NAMALWA (cell line): Measurements from ENCODE around the gene ATG2B.
A peak's percentile ranks its signal among the peaks of the same experiment; 100 is the strongest.
"Not testable (repeated sequence)": the region's sequence is repeated elsewhere in the genome, so short reads cannot be mapped to it uniquely, and the experiment has no call there.

Experiments
- DNase-seq: peaks from one replicate; pipeline ENCODE4 v3.0.0-alpha.2; 2015; ENCODE audit warnings: low spot score

The ATG2B gene

DNA sequence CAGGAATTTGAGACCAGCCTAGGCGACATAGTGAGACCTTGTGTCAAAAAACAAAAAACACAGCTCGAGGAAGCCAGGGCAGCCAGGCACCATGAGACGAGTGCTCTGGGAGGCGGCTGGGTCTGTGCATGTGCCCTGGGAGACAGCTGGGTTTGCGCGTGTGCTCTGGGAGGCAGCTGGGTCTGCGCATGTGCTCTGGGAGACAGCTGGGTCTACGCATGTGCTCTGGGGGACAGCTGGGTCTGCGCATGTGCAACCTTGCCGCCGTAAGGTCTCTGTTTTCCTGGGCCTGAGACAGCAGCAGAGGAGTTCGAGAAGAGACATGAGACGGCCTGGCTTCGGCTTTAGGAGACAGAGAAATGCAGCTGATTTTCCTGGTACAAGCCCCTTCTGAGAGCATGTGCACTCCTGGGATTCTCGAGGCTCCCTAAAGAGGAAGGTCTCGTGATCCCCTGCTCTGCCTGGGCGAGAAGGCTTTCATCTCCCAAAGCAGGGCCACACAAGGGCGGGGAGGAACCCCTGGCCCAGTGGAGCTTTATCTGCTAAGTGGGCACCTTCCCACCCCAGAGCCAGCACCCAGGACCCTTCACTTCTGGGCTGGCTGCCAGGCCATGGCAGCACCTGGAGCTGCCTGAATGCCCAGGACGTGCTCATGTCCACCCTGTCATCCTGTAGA is 110.7 kb downstream of the ATG2B start:
- DNase-seq, result no peak

DNA sequence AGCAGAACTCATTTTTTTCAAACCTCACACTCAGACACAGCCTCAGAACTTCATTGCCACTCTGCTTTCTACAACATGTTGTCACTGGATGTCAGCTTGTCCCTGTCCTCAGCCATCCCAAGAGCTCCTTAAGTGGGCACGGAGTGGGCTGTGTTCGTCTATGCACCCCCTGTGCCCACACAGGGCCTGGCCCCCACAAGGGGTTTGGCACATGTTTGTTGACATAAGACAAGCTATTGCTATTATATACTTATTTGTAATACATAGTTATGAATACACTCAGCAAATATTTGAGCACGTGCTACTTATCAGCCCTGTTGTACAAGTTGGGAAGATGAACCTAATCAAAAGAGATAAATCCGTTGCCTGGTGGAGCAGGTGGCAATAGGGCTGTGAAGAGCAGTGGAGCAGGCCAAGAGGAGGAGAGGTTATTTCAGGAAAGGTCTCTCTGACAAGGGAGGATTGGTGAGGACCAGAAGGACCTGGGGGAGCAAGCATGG is 111.4 kb downstream of the ATG2B start:
- DNase-seq, result no peak

DNA sequence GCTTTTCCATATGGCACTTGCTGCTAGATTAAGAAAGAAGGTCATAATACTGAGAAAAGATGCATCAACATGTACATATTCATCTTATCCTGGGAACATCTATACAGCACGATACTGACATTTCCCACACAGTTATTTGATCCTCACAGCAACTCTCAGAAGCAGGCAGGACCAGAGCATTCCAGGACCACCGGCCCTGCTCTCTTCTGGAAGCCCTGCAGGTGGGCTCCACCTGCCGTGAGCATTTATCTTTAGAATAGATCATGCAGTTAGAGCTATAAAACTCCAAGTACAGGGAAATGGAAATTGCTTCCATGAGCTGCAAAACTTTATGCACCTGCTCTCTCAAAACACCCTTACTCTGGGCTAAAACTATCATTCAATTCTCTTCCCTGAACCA is 112.7 kb downstream of the ATG2B start:
- DNase-seq, result no peak

DNA sequence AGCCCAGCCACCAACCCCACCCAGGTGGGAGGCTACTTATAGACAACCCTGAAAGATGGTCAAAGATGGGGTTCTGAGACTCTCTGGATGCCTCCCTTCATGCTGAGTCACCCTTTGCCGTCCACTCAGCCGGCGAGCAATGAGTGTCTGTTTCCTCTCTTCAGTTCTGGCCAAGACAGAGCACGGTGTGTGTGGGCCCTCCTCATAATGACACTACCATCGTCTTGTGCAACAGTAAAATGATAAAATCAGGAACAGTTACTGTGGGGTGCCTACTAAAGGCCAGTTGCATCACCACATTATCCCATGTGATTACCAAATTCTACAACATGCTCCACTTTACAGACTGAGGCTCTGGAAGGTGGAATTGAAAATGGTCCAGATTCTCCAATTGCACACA is 114.1 kb downstream of the ATG2B start:
- DNase-seq, result no peak

DNA sequence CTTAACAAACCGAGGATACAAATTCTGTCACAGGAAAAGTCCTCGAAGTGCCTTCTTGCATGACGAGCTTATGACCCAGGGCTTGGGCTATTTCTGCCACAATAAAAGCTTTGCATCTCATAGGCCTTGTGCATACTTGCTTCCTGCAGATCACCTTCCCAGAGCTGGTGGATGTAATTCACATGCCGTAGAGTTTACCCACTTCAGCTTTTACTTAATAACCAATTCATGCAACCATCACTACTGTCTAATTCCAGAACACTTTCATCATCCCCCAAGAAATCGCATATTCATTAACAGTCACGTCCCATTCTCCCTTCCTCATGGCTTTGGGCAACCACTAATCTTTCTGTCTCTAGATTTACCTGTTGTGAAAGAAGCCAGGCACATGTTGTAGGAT is 116.1 kb downstream of the ATG2B start:
- no peak for DNase-seq

DNA sequence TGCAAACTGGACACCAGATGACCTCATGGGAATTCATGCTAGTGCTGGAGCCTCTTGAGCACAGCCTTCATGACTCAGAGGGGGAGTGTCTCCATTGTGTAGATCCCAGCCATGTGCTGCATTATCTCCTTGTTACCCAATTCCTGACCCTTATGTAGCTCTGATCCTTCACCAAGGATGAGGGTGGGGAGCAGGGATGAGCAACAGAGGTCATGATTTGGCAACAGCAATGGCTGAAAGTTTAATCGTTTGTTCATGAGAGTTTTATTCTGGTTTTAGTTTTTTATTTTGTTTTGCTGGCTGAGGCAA is 116.6 kb downstream of the ATG2B start:
- no peak for DNase-seq

DNA sequence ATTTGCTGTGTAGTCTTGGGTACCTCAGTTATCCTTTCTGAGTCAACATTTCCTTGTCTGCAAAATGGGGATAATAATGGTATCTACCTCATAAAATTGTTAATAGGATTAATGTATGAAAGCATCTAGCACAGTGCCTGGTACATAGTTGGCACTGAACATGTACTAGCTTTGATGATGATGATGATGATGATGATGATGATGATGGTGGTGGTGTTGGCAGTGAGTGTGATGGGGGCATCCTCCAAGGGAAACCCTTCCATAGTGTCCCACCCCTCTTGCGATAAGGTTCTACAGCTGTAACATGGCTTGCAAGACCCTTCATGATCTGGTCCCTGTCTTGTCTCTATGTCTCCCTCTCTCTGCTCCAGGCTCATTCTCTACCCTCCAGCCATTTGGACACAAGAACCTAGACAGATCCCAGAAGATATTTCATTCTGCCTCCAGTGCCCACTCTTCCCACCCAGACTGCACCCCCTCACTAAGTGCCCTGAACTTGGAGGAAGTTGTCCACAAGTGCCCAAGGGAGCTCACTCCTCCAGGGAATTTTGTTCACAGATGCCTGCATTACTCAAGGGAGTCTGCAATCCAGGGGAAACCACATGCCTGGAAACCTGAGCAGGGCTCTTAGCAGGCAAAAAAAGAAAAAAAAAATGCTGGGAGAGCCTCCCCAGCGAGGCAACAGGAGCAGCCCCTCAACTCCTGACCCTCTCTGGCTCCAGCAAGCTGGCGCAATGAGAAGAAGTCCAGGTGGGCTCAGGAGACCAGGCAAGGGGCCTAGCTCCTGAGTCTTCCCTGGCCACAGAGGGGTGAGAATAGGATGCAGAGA is 117.2 kb downstream of the ATG2B start:
- no peak for DNase-seq

DNA sequence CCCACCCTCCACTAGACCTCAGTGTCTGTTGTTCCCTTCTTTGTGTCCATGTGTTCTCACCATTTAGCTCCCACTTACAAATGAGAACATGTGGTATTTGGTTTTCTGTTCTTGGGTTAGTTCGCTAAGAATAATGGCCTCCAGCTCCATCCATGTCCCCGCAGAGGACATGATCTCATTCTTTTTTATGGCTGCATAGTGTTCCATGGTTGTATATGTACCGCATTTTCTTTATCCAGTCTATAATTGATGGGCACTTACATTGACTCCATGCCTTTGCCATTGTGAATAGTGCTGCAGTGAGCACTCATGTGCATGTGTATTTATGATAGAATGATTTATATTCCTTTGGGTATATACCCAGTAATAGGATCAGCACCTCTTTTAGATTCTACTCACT is 118.1 kb downstream of the ATG2B start:
- not testable (repeated sequence) for DNase-seq

DNA sequence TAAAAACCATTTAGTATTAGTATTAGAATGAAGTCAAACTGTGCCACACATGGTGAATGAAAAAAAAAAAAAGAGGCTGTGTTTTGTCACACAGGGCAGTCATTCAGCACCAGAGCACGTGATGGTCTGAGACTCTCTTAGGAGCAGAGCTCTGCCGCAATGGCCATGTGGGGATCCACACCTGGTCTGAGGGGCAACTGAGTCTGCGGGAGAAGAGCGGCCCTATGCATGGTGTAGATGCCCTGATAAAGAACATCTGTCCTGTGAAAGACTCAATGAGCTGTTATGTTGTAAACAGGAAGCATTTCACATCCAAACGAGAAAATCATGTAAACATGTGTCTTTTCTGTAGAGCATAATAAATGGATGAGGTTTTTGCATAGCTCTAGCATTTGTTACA is 119.4 kb downstream of the ATG2B start:
- DNase-seq, result peak; percentile 41

DNA sequence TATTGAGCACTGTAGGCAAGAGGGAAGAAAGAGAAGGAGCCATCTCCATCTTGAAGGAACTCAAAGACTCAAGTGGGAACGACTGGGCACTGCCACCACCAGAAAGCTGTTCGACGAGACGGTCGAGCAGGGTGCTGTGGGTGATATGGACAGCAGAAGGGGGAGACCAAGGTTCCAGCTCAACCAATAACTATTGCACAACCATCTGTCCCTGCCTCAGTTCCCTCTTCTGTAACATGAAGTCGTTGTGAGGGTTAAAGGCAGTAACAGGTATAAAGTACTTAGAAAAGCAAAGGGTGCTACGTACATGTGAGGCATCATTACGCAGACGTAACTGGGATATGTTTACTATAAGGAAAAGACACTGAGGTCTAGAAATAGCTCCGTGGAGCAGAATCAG is 121.0 kb downstream of the ATG2B start:
- DNase-seq, result no peak

DNA sequence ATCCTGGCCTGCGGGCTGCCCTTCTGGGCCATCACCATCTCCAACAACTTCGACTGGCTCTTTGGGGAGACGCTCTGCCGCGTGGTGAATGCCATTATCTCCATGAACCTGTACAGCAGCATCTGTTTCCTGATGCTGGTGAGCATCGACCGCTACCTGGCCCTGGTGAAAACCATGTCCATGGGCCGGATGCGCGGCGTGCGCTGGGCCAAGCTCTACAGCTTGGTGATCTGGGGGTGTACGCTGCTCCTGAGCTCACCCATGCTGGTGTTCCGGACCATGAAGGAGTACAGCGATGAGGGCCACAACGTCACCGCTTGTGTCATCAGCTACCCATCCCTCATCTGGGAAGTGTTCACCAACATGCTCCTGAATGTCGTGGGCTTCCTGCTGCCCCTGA is 122.5 kb downstream of the ATG2B start:
- DNase-seq, result no peak

DNA sequence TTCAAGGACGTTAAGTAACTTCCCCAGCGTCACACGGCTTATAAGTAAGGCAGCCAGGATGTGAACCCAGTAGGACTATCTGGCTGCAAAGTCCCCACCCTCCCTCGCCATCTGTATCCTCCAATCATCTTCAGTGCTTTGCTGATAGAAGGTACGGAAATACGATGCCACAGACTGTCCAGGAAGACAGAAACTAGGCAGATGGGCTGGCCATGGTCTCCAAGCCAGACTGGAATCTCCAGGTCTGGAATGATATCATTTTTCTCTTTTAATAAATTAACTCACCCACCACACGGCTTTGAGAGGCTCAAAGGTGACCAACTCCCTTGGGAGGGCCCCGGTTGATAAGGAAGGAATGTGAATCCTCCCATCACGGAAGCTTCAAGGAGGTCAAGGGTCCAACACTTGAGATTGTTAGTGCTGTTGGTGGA is 123.4 kb downstream of the ATG2B start:
- no peak for DNase-seq

DNA sequence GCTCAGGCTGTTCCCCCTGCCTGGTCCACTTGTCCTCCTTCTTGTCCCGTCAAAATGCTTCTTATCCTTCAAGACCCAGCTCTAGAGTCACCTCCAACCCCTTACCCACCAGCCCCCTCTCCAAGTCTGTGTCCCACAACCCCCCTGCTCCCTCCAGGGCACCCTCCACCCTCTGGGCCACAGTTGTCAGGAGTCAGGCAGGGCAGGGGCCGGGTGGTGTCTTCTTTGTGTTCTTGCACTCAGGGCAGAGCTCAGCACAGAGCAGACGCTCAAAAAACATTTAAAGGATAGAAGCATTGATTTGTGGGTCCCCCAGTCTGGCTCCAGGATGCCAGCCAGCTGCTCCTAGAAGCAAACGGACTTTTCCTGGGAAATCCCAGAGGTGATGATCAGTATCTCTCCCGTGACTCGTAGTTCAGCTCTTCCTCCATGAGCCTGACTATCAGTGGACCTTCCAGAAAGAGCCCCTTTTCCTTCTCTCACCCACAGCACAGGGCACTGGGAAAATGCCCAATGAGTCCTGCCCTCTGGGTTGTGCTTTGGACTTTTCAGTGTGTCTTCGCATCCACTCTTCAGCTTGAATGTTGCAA is 124.4 kb downstream of the ATG2B start:
- DNase-seq, result no peak

DNA sequence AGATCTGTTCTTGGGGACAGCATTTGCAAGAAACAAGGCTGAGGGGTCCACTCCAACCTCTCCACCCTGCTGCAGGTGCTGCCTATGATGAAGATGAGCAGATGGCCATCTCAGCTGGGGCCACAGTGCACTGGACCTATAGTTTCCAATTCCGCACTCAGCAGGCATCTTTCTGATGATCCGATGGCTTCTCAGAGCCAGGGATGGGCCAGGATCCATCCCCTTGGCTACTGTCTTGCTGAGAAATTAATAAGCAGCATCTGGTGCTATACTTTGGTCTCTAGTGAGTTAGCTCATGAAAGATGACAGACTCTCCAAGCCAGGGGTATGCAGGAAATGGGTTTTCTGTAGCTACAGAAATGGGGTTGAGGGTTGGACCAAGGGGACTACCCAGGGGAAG is 125.5 kb downstream of the ATG2B start:
- DNase-seq, result no peak

DNA sequence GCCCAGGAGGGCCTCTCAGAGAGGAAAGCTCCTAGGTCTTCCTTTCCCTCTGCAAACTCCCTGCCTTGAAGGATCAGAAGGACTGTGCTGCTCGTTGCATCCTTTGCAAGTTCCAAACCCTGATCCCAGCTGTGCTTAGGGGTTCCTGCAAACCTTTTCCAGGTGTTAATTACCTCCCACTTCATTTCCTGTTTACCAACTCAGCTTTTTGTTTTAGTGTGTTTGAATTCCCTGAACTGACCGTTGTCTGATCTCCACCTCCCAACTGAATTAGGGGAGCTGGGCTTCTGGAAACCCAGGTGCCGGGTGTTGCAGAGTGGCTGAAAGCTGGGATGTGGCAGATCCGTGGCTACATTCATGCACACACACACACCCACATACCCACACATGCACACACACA is 127.7 kb downstream of the ATG2B start:
- no peak for DNase-seq

DNA sequence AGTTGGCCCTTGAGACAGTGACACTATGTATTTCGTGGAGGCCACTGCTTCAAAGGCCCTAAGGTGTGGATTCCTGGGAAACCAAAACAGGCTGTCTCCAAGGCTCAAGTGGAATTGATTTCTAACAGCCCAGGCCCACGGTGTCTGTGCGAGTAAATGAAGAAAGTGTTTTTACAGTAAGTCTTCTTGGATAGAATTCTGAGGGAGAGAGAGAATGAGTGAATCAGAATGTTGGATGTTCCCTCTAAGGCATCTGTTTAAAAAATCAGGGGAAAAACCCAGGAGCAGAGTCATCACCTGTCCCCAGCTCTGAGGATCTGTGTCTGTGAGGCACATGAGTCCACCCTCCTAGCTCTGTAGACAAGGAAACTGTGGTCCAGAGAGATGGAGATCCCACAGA is 129.5 kb downstream of the ATG2B start:
- no peak for DNase-seq

DNA sequence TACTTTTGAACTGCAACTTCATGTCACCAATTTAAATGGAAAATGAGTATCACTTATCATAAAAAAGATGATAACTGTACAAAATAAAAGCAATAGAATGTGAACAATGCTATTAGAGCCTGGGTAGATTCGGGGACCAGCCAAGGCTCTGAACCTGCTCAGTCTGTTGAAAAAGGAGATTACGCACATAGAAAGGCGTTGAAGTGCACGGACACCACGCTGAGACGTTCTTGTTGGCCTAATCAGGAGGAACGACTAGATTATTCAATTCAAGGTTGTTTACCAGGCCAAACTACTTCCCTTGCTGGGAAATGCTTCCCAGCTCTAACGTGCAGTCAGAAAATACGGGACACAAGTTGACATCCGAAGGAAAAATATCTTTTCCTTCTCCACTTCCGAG is 130.6 kb downstream of the ATG2B start:
- no peak for DNase-seq

DNA sequence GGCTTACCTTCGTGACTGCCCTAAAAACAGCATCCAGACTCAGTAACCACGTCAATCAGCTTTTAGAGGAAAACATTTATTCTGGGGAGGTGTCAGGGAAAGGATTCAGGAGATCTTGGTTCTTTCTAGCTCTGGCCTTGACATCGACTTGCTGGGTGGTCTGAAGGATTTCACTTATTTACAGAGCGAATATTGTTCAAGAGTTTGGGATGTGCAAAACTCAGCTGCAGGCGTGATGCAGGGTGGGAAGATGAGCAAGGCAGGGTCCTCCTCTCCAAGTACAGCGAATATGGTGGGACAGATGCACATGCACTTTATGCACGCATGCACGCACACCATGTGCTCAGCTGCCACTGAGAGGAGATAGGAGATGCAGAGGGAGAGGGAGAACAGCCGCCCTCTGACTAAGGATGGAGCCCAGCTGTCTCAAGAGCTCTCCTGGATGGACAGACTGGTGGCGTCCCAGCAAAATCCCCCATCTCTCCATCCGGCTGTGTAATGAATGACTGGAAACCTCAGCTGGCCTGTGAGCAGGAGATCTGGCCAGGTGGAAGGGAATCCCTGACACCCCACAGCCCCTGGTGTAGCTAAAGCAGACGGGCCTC is 131.5 kb downstream of the ATG2B start:
- DNase-seq, result no peak

DNA sequence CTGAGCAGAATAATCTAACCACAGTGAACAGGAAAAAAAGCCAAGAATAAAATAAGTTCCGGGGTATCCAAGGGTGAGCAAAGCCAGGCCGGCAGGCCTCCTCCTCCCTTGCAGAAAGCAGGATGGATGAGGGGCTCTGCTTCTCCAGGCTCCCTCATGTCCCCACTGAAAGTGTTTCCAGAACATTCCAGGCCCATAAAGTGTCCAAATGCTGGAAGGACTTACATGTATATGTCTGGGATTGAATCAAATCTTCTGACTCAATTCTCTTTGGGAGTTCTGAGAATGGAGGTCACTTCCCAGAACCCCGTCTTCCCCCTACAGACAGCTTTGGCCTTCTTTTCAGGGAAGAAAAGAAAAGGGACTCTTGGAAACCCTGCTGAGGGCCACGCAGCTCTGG is 132.1 kb downstream of the ATG2B start:
- no peak for DNase-seq

DNA sequence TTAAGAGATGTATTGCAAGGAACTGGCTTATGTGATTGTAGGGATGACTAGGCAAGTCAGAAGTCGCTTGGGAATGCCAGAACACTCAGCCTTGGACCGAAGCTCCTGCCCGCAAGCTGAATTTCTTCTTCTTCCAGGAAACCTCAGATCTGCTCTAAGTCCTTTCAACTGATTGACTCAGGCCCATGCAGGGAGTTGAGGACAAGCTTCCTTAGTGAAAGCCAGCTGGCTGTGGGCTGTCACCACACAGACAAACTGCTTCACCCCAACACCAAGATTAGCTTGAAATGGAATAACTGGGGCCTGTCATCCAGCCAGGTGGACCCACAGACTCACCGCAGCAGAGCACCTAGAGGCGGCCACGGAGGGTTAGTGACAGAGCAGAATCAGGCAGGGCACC is 133.8 kb downstream of the ATG2B start:
- DNase-seq, result no peak
